ENCODE results near the gene POLR3C. TPM values are rescaled to one million over a fixed set of nuclear protein-coding genes. Genes with fewer than 3 reads are reported as not detected.
A peak's percentile ranks its signal among the peaks of the same experiment; 100 is the strongest.

POLR3C gene
- total and polyA plus RNA-seq, 2 of the 13 experiments (the other 11 are each of a cell fraction or from before 2014, with no cell fraction given): 15.5 to 24.3 TPM

GRCh38 chr1:145823565-145824498, at the start of gene POLR3C, which contains the start of gene RNF115 (continued):
- peak; percentile 74 for TF ChIP-seq ETV5 (CRISPR knock-in tag; IDR thresholded peaks at IDR 0.05; ENCODE audit: borderline replicate concordance)
- no peak; the same call in 1 of the 2 replicates for TF ChIP-seq ZNF746 (CRISPR knock-in tag; IDR thresholded peaks at IDR 0.05)
- TF ChIP-seq CHCHD3 (CRISPR knock-in tag; IDR thresholded peaks at IDR 0.05): no peak
- TF ChIP-seq ZNF552 (CRISPR knock-in tag; IDR thresholded peaks at IDR 0.05; ENCODE audit: borderline replicate concordance): no peak
- peak; percentile 91 for TF ChIP-seq ZNF138 (CRISPR knock-in tag; IDR thresholded peaks at IDR 0.05; ENCODE audit: low read depth)
- TF ChIP-seq TMF1 (CRISPR knock-in tag; IDR thresholded peaks at IDR 0.05; ENCODE audit: low read depth): peak; percentile 38; the same call in 1 of the 2 replicates
- TF ChIP-seq ZNF20 (CRISPR knock-in tag; IDR thresholded peaks at IDR 0.05): no peak
- TF ChIP-seq, protein P1, sequence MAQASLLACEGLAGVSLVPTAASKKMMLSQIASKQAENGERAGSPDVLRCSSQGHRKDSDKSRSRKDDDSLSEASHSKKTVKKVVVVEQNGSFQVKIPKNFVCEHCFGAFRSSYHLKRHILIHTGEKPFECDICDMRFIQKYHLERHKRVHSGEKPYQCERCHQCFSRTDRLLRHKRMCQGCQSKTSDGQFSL (CRISPR knock-in tag; IDR thresholded peaks at IDR 0.05): no peak
- TF ChIP-seq RAD51 (IDR thresholded peaks at IDR 0.05; ENCODE audit: borderline replicate concordance): peak; percentile 10; the same call in 1 of the 2 replicates
- no peak for TF ChIP-seq ZNF570 (CRISPR knock-in tag; IDR thresholded peaks at IDR 0.05; ENCODE audit: borderline replicate concordance)
- peak; percentile 83 for TF ChIP-seq ZNF543 (CRISPR knock-in tag; IDR thresholded peaks at IDR 0.05)
- no peak for TF ChIP-seq ELK4 (CRISPR knock-in tag; IDR thresholded peaks at IDR 0.05; ENCODE audit: borderline replicate concordance)
- no peak for TF ChIP-seq SMARCC2 (IDR thresholded peaks at IDR 0.05)
- TF ChIP-seq E2F5 (CRISPR knock-in tag; conservative IDR thresholded peaks at IDR 0.05): no peak
- TF ChIP-seq JARID2 (CRISPR knock-in tag; IDR thresholded peaks at IDR 0.05; ENCODE audit: insufficient replicate concordance): no peak
- no peak for TF ChIP-seq HMG20A (CRISPR knock-in tag; IDR thresholded peaks at IDR 0.05; ENCODE audit: borderline replicate concordance)
- no peak for TF ChIP-seq ZNF619 (CRISPR knock-in tag; IDR thresholded peaks at IDR 0.05)
- TF ChIP-seq ZNF547 (CRISPR knock-in tag; IDR thresholded peaks at IDR 0.05): peak; percentile 48; the same call in 1 of the 2 replicates
- TF ChIP-seq, protein P2, sequence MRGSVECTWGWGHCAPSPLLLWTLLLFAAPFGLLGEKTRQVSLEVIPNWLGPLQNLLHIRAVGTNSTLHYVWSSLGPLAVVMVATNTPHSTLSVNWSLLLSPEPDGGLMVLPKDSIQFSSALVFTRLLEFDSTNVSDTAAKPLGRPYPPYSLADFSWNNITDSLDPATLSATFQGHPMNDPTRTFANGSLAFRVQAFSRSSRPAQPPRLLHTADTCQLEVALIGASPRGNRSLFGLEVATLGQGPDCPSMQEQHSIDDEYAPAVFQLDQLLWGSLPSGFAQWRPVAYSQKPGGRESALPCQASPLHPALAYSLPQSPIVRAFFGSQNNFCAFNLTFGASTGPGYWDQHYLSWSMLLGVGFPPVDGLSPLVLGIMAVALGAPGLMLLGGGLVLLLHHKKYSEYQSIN (CRISPR knock-in tag; IDR thresholded peaks at IDR 0.05; ENCODE audit: borderline replicate concordance): no peak
- peak; percentile 78; the same call in 1 of the 2 replicates for TF ChIP-seq ZNF772 (CRISPR knock-in tag; IDR thresholded peaks at IDR 0.05)
- TF ChIP-seq ZNF768 (CRISPR knock-in tag; IDR thresholded peaks at IDR 0.05): peak; percentile 73; the same call in 1 of the 2 replicates
- TF ChIP-seq FOXP4 (CRISPR knock-in tag; IDR thresholded peaks at IDR 0.05): no peak; the same call in 1 of the 2 replicates
- TF ChIP-seq ZNF563 (CRISPR knock-in tag; IDR thresholded peaks at IDR 0.05): no peak; the same call in none of the 2 replicates
- TF ChIP-seq JUN (CRISPR knock-in tag; IDR thresholded peaks at IDR 0.05): no peak
- no peak for TF ChIP-seq PTBP1 (IDR thresholded peaks at IDR 0.05; ENCODE audit: low read depth, low read length, poor library complexity, severe bottlenecking)
